ENCODE results near the gene RABGAP1. TPM values are rescaled to one million over a fixed set of nuclear protein-coding genes. Genes with fewer than 3 reads are reported as not detected.
A peak's percentile ranks its signal among the peaks of the same experiment; 100 is the strongest.

Gene RABGAP1
- total RNA-seq, 1 donor from 2014 or later = 58.6 TPM

GRCh38 chr9:123070198-123070597 is 129.4 kb downstream of the RABGAP1 start:
- intact Hi-C loops (cut with DNase I) = no loop called here
- H3K27ac ChIP-seq = no peak overlapping the region

GRCh38 chr9:123072407-123072995 is 131.7 kb downstream of the RABGAP1 start:
- ATAC-seq = no peak
- H3K9me3 ChIP-seq = no peaks in the 10 kb centered on the region
- peaks cover 16% of the 10 kb centered on the region for H3K4me1 ChIP-seq
- H3K27me3 ChIP-seq = no peaks in the 10 kb centered on the region
- H3K36me3 ChIP-seq = peaks cover 65% of the 10 kb centered on the region
- intact Hi-C loops (cut with DNase I) = no loop called here
- H3K27ac ChIP-seq = no peak overlapping the region
- DNase-seq = no peak
- H3K4me3 ChIP-seq = no peak overlapping the region
- TF ChIP-seq CTCF (IDR thresholded peaks at IDR 0.05) = no peak

More at GRCh38 chr9:123070198-123070597, 129.4 kb downstream of the RABGAP1 start:
- Histone ChIP-seq H3K4me1 (peaks cover 16% of the 10 kb centered on the region), H3K36me3 (peaks cover 71% of the 10 kb centered on the region), H3K4me3 (no peak overlapping the region), H3K9me3 (no peaks in the 10 kb centered on the region), H3K27me3 (no peaks in the 10 kb centered on the region)
- no peak for TF ChIP-seq CTCF (IDR thresholded peaks at IDR 0.05)
- no peak for DNase-seq
- ATAC-seq = no peak

GRCh38 chr9:123073441-123073840 is 132.6 kb downstream of the RABGAP1 start:
- no peak for ATAC-seq
- no peak for TF ChIP-seq CTCF (IDR thresholded peaks at IDR 0.05)
- Histone ChIP-seq H3K36me3 (peaks cover 68% of the 10 kb centered on the region), H3K9me3 (no peaks in the 10 kb centered on the region), H3K27me3 (no peaks in the 10 kb centered on the region), H3K4me1 (peaks cover 16% of the 10 kb centered on the region), H3K27ac (peak overlapping the region; percentile 24), H3K4me3 (no peak overlapping the region)
- DNase-seq = no peak
- intact Hi-C loops (cut with DNase I) = no loop called here

GRCh38 chr9:123073991-123074422 is 133.2 kb downstream of the RABGAP1 start:
- no peaks in the 10 kb centered on the region for H3K27me3 ChIP-seq
- peaks cover 16% of the 10 kb centered on the region for H3K4me1 ChIP-seq
- H3K27ac ChIP-seq = peak overlapping the region; percentile 43
- intact Hi-C loops (cut with DNase I) = no loop called here
- H3K4me3 ChIP-seq = no peak overlapping the region
- peaks cover 73% of the 10 kb centered on the region for H3K36me3 ChIP-seq
- ATAC-seq = no peak
- DNase-seq = no peak
- TF ChIP-seq CTCF (IDR thresholded peaks at IDR 0.05) = peak; percentile 7
- no peaks in the 10 kb centered on the region for H3K9me3 ChIP-seq

- Histone ChIP-seq H3K4me1 (peaks cover 16% of the 10 kb centered on the region), H3K27ac (peak overlapping the region; percentile 43), H3K36me3 (peaks cover 77% of the 10 kb centered on the region), H3K4me3 (no peak overlapping the region), H3K9me3 (no peaks in the 10 kb centered on the region), H3K27me3 (no peaks in the 10 kb centered on the region)
- no peak for TF ChIP-seq CTCF (IDR thresholded peaks at IDR 0.05)
- intact Hi-C loops (cut with DNase I) = no loop called here
- DNase-seq (no peak), ATAC-seq (no peak)
These were observed 133.8 kb downstream of the RABGAP1 start for GRCh38 chr9:123074628-123075027.

DNA sequence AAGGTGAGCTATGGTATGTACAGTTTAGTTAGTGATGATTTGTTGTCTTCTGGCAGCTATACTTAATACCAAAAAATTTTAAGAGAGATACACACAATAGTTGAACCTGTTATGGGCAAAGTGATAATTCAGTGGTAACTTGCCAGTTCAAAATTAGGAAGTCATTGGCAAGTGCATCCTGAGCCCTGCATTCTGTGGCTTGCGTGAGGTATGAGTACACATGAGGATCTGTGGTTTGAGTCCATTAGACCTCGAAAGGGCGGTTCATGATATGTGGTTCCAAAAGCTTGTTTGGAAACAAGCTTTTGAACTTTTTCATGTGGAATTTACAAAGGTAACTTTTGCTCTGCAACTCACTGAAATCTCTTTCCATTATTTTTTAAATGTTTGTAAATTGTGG is 139.6 kb downstream of the RABGAP1 start:
- intact Hi-C loops (cut with DNase I) = no loop called here
- ATAC-seq = no peak

More for the DNA sequence above, 139.6 kb downstream of the RABGAP1 start:
- no peaks in the 10 kb centered on the region for H3K4me1 ChIP-seq
- TF ChIP-seq CTCF (IDR thresholded peaks at IDR 0.05) = no peak
- H3K36me3 ChIP-seq = peaks cover 70% of the 10 kb centered on the region
- no peak overlapping the region for H3K27ac ChIP-seq
- no peak overlapping the region for H3K4me3 ChIP-seq
- DNase-seq = no peak
- no peaks in the 10 kb centered on the region for H3K9me3 ChIP-seq
- no peaks in the 10 kb centered on the region for H3K27me3 ChIP-seq
